Adrenal gland (tissue), 12 donors: Measurements from ENCODE around the gene ASTL. TPM values are rescaled to one million over a fixed set of nuclear protein-coding genes. Genes with fewer than 3 reads are reported as not detected.

ENCODE experiments used
- DNase-seq, 7 donors: peaks; one replicate each; pipeline ENCODE4 v3.0.0-alpha.2; 2019 to 2020
- H3K27ac ChIP-seq, 5 donors: fragments of 200-600 bp; sonication (generic) in 4 of 5; 1 replicate in 3 of 5; 2 replicates in 2 of 5; pipeline versions ENCODE4 v1.5.1 to v1.8.0; 2016 to 2020; ENCODE audit warnings: mild to moderate bottlenecking in 1 of 5
- H3K27me3 ChIP-seq: fragments of 200-600 bp; 2 replicates; pipeline ENCODE4 v1.8.0; 2021
- H3K36me3 ChIP-seq, 2 donors: fragments of 200-600 bp; replicated peaks in 1 of 2; 1 replicate in 1 of 2; 2 replicates in 1 of 2; pipeline versions ENCODE4 v1.5.1 to v1.8.0; 2018 to 2022
- H3K4me1 ChIP-seq, 2 donors: fragments of 200-600 bp; replicated peaks in 1 of 2; 1 replicate in 1 of 2; 2 replicates in 1 of 2; pipeline versions ENCODE4 v1.5.1 to v1.8.0; 2018 to 2021
- H3K4me3 ChIP-seq, 4 donors: fragments of 200-600 bp; sonication (generic) in 3 of 4; one replicate each; pipeline ENCODE4 v1.5.1; 2016 to 2018
- H3K9me3 ChIP-seq, 3 donors: fragments of 200-600 bp; sonication (generic) in 1 of 3; replicated peaks in 1 of 3; 1 replicate in 2 of 3; 2 replicates in 1 of 3; pipeline versions ENCODE4 v1.5.1 to v1.8.0; 2016 to 2021
- CTCF ChIP-seq, 6 experiments: fragments of 450-650 bp in 4 of 6; fragments of 200-600 bp in 2 of 6; sonication (generic) in 1 of 6; IDR thresholded peaks; 1 replicate in 5 of 6; 2 replicates in 1 of 6; pipeline versions ENCODE4 v1.5.1 to v1.8.0; 2016 to 2021; ENCODE audit warnings: antibody characterized with exemption in 6 of 6, mild to moderate bottlenecking in 2 of 6, moderate library complexity in 1 of 6
- POLR2A ChIP-seq, 2 donors: fragments of 450-650 bp; IDR thresholded peaks; one replicate each; pipeline ENCODE4 v1.6.1; 2017; ENCODE audit warnings: antibody characterized with exemption in 2 of 2, mild to moderate bottlenecking in 2 of 2, moderate library complexity in 1 of 2
- WGBS, 4 donors: extraction: QIAGEN DNeasy Blood & Tissue Kit in 2 of 4; methylation state at CpG; one replicate each; pipeline versions ENCODE4 v1.1.5 to v1.1.7; 2013 to 2017; 5-methylcytosine and 5-hydroxymethylcytosine counted together
- intact Hi-C, 2 donors: fragments of 100-400 bp; cut with DNase I; formaldehyde crosslinking; loops; one replicate each; pipeline versions ENCODE4 v1.14.1 to v1.15.0; 2022 to 2023
- polyA plus RNA-seq, 3 donors: library from polyadenylated mRNA; stranded (reverse); fragments of 200-250 nt in 2 of 3; fragments of 350-450 nt in 1 of 3; fragmentation: Illumina TruSeq in 1 of 3; extraction: RNeasy Lipid Tissue Mini Kit (QIAGEN cat#74804) in 1 of 3; gene quantifications; one replicate each; pipeline ENCODE4 v1.2.3, GENCODE V29; 2013 to 2014
- total RNA-seq, 9 donors: library from RNA; depleted of rRNA in 4 of 9; stranded (reverse); fragments of >200 nt in 4 of 9; fragments of 120-200 nt in 1 of 9; fragmentation: NEBNext Ultra II Directional in 1 of 9; extraction: Animal tissue kit (Norgen Biotek cat#: 25700) in 1 of 9; gene quantifications; one replicate each; pipeline versions ENCODE4 v1.1.0 to v1.2.4, GENCODE V29; 2013 to 2023
- donor health status: healthy with polysubstance abuse.
- donor health status: Bipolar disorder and iron deficiency.
- donor health status: DM: yes; HTN: yes; CAD: no.
- donor health status: DM: no; HTN: no; CAD: no.
- donor health status: DM: no; HTN: no; CAD: no.
- donor health status: DM: yes; HTN: yes; CAD: no.

Gene ASTL
- total and polyA plus RNA-seq, 12 donors: not detected

- TF ChIP-seq CTCF (IDR thresholded peaks at IDR 0.05) (no peak), POLR2A (IDR thresholded peaks at IDR 0.05) (no peak)
- intact Hi-C loops: loop anchor here (5.0 to 10.0 kb wide), 2 partner anchors 42 to 380 kb away; no protein-coding TSS in a partner anchor
- no peaks in the 10 kb centered on the region for H3K27me3 ChIP-seq
Observed at GRCh38 chr2:96135171-96135570, 3.1 kb downstream of the ASTL start.

GRCh38 chr2:96134421-96134820, 3.9 kb downstream of the ASTL start:
- Histone ChIP-seq H3K9me3 (no peaks in the 10 kb centered on the region), H3K4me1 (no peaks in the 10 kb centered on the region), H3K27ac (no peak overlapping the region), H3K36me3 (no peaks in the 10 kb centered on the region), H3K27me3 (no peaks in the 10 kb centered on the region), H3K4me3 (no peak overlapping the region)
- DNase-seq: no peak
- 77 to 100% (median 91%) methylated on average over 1 to 11 of the region's 11 CpGs for WGBS, 4 donors
- TF ChIP-seq CTCF (IDR thresholded peaks at IDR 0.05) (no peak), POLR2A (IDR thresholded peaks at IDR 0.05) (no peak)
- intact Hi-C loops: loop anchor here in 1 of 2 donors (10.0 kb wide), 1 partner anchor 380 kb away; no protein-coding TSS in a partner anchor

More at GRCh38 chr2:96135171-96135570, 3.1 kb downstream of the ASTL start:
- H3K36me3 ChIP-seq: no peaks in the 10 kb centered on the region
- no peaks in the 10 kb centered on the region for H3K4me1 ChIP-seq
- WGBS, 4 donors: 37 to 91% (median 80%) methylated on average over 3 to 9 of the region's 9 CpGs
- no peak overlapping the region for H3K27ac ChIP-seq
- no peak for DNase-seq
- no peaks in the 10 kb centered on the region for H3K9me3 ChIP-seq
- H3K4me3 ChIP-seq: no peak overlapping the region

GRCh38 chr2:96131813-96132745, 6.2 kb downstream of the ASTL start:
- DNase-seq: no peak
- H3K27ac ChIP-seq: no peak overlapping the region
- 83 to 93% (median 88%) methylated on average over 15 to 26 of the region's 26 CpGs for WGBS, 4 donors
- intact Hi-C loops: loop anchor here in 1 of 2 donors (10.0 kb wide), 1 partner anchor 383 kb away; no protein-coding TSS in a partner anchor
- H3K4me3 ChIP-seq: no peak overlapping the region
- H3K4me1 ChIP-seq: no peaks in the 10 kb centered on the region
- no peaks in the 10 kb centered on the region for H3K9me3 ChIP-seq
- no peak for TF ChIP-seq POLR2A (IDR thresholded peaks at IDR 0.05)
- no peak for TF ChIP-seq CTCF (IDR thresholded peaks at IDR 0.05)
- H3K36me3 ChIP-seq: no peaks in the 10 kb centered on the region
- no peaks in the 10 kb centered on the region for H3K27me3 ChIP-seq

- Histone ChIP-seq H3K27me3 (no peaks in the 10 kb centered on the region), H3K36me3 (no peaks in the 10 kb centered on the region), H3K27ac (no peak overlapping the region), H3K4me1 (no peaks in the 10 kb centered on the region), H3K4me3 (no peak overlapping the region), H3K9me3 (no peaks in the 10 kb centered on the region)
- intact Hi-C loops: loop anchor here in 1 of 2 donors (10.0 kb wide), 1 partner anchor 384 kb away; no protein-coding TSS in a partner anchor
- TF ChIP-seq CTCF (IDR thresholded peaks at IDR 0.05) (no peak), POLR2A (IDR thresholded peaks at IDR 0.05) (no peak)
- WGBS, 4 donors: 74 to 87% (median 82%) methylated on average over 10 of the region's 10 CpGs
- DNase-seq: no peak
Observed at GRCh38 chr2:96131152-96131812, 7.0 kb downstream of the ASTL start.
